Measurements from ENCODE around the gene C2orf81.
"Not testable (repeated sequence)": the region's sequence is repeated elsewhere in the genome, so short reads cannot be mapped to it uniquely, and the experiment has no call there.

The C2orf81 gene

GRCh38 chr2:74442483-74443297, 21.3 kb upstream of the C2orf81 start:
- DNase-seq (ENCODE audit: low read depth) = not testable (repeated sequence)

- DNase-seq (ENCODE audit: low read depth) = no peak
Observed at GRCh38 chr2:74441690-74442482, 20.5 kb upstream of the C2orf81 start, which contains the start of gene RTKN. Gene RTKN, minus strand, starts transcription at chr2:74441937. Its CDS starts 121 bp downstream, at chr2:74441816.

GRCh38 chr2:74441170-74441689, 19.8 kb upstream of the C2orf81 start:
- no peak for DNase-seq (ENCODE audit: low read depth)

GRCh38 chr2:74440378-74441169, 19.2 kb upstream of the C2orf81 start:
- DNase-seq (ENCODE audit: low read depth) = no peak

GRCh38 chr2:74439803-74440377, 18.5 kb upstream of the C2orf81 start:
- no peak for DNase-seq (ENCODE audit: low read depth)

- no peak for DNase-seq (ENCODE audit: low read depth)
Observed at GRCh38 chr2:74439373-74439772, 18.0 kb upstream of the C2orf81 start.

GRCh38 chr2:74438248-74438647, 16.8 kb upstream of the C2orf81 start:
- no peak for DNase-seq (ENCODE audit: low read depth)

- no peak for DNase-seq (ENCODE audit: low read depth)
Observed at GRCh38 chr2:74436848-74437695, 15.7 kb upstream of the C2orf81 start.

GRCh38 chr2:74436111-74436805, 14.8 kb upstream of the C2orf81 start:
- no peak for DNase-seq (ENCODE audit: low read depth)

GRCh38 chr2:74430502-74430901, 9.1 kb upstream of the C2orf81 start:
- no peak for DNase-seq (ENCODE audit: low read depth)

- no peak for DNase-seq (ENCODE audit: low read depth)
Observed at GRCh38 chr2:74429487-74430451, 8.3 kb upstream of the C2orf81 start.

- no peak for DNase-seq (ENCODE audit: low read depth)
Observed at GRCh38 chr2:74428675-74429074, 7.3 kb upstream of the C2orf81 start.

GRCh38 chr2:74427551-74427950, 6.1 kb upstream of the C2orf81 start:
- DNase-seq (ENCODE audit: low read depth) = no peak

- DNase-seq (ENCODE audit: low read depth) = no peak
Observed at GRCh38 chr2:74426181-74426758, 4.9 kb upstream of the C2orf81 start.

GRCh38 chr2:74425523-74425922, 4.1 kb upstream of the C2orf81 start:
- no peak for DNase-seq (ENCODE audit: low read depth)

GRCh38 chr2:74424995-74425406, 3.6 kb upstream of the C2orf81 start:
- no peak for DNase-seq (ENCODE audit: low read depth)

- no peak for DNase-seq (ENCODE audit: low read depth)
Observed at GRCh38 chr2:74424139-74424992, 2.9 kb upstream of the C2orf81 start.

Data from stimulated activated CD8-positive, alpha-beta memory T cell treated with anti-CD3 and anti-CD28 coated beads, Interleukin-12 subunit alpha, Interleukin-12 subunit beta, amount 100 ng/mL, for 1 hour (primary cell).